Stomach (tissue), 4 donors: ENCODE measurements around the gene C5orf63.

ENCODE experiments used
- CTCF ChIP-seq, 7 experiments: fragments of 450-650 bp in 4 of 7; fragments of 200-600 bp in 3 of 7; sonication (generic) in 3 of 7; IDR thresholded peaks; one replicate each; pipeline ENCODE4 v1.5.1; 2016 to 2019; ENCODE audit warnings: antibody characterized with exemption in 7 of 7, control low read depth in 2 of 7, mild to moderate bottlenecking in 1 of 7
- EP300 ChIP-seq: sonication (generic); formaldehyde crosslinking; IDR thresholded peaks from one replicate; pipeline ENCODE4 v1.6.1; 2017; ENCODE audit warnings: antibody characterized with exemption
- POLR2A ChIP-seq, 4 donors: fragments of 450-650 bp; IDR thresholded peaks; one replicate each; pipeline ENCODE4 v1.6.1; 2016; ENCODE audit warnings: antibody characterized with exemption in 4 of 4, control low read depth in 2 of 4, mild to moderate bottlenecking in 1 of 4, moderate library complexity in 1 of 4
- POLR2AphosphoS5 ChIP-seq, 3 donors: sonication (generic); formaldehyde crosslinking; IDR thresholded peaks; one replicate each; pipeline ENCODE4 v1.6.1; 2016; ENCODE audit warnings: antibody characterized with exemption in 3 of 3

GRCh38 chr5:127094161-127094814 is 21.0 kb upstream of the C5orf63 start:
- TF ChIP-seq POLR2A (IDR thresholded peaks at IDR 0.05) (no peak), POLR2AphosphoS5 (IDR thresholded peaks at IDR 0.05) (no peak), CTCF (IDR thresholded peaks at IDR 0.05) (no peak), EP300 (no peak)
